Mesendoderm (in vitro differentiated cells): ENCODE data around the gene ALCAM.

Experiments
- DNase-seq: peaks from one replicate; pipeline ENCODE4 v3.0.0; 2013
- H2AK5ac ChIP-seq: 2 replicates; pipeline ENCODE4 v1.6.1; 2013; ENCODE audit warnings: low read length, inconsistent platforms
- H2BK120ac ChIP-seq: 2 replicates; pipeline ENCODE4 v1.6.1; 2013; ENCODE audit warnings: low read depth, mild to moderate bottlenecking, low read length, moderate library complexity, mixed read lengths
- H2BK15ac ChIP-seq: replicated peaks from 2 replicates; pipeline ENCODE4 v1.6.1; 2013; ENCODE audit warnings: low read depth, mild to moderate bottlenecking, moderate library complexity
- H2BK5ac ChIP-seq: 2 replicates; pipeline ENCODE4 v1.6.1; 2013; ENCODE audit warnings: low read length, inconsistent platforms
- H3K18ac ChIP-seq: 2 replicates; pipeline ENCODE4 v1.6.1; 2013; ENCODE audit warnings: mild to moderate bottlenecking, low read length, mixed read lengths
- H3K23ac ChIP-seq: one replicate; pipeline ENCODE4 v1.6.1; 2013; ENCODE audit warnings: low read length
- H3K27ac ChIP-seq: 2 replicates; pipeline ENCODE4 v1.5.1; 2013; ENCODE audit warnings: low read depth, mild to moderate bottlenecking, inconsistent platforms, low read length, moderate library complexity
- H3K27me3 ChIP-seq: 2 replicates; pipeline ENCODE4 v1.6.1; 2013; ENCODE audit warnings: low read length, control low read depth, mild to moderate bottlenecking, inconsistent platforms; ENCODE audit not compliant: insufficient read depth, poor library complexity
- H3K36me3 ChIP-seq: 2 replicates; pipeline ENCODE4 v1.6.1; 2013; ENCODE audit warnings: low read length, inconsistent platforms; ENCODE audit not compliant: control insufficient read depth, insufficient read depth
- H3K4ac ChIP-seq: one replicate; pipeline ENCODE4 v1.6.1; 2013; ENCODE audit warnings: low read depth, mild to moderate bottlenecking, low read length, moderate library complexity
- H3K4me1 ChIP-seq: 2 replicates; pipeline ENCODE4 v1.6.1; 2013; ENCODE audit warnings: low read depth, low read length, inconsistent platforms; ENCODE audit not compliant: control insufficient read depth
- H3K4me2 ChIP-seq: 2 replicates; pipeline ENCODE4 v1.6.1; 2013; ENCODE audit warnings: low read length
- H3K4me3 ChIP-seq: 2 replicates; pipeline ENCODE4 v1.5.1; 2013; ENCODE audit warnings: mild to moderate bottlenecking, low read length
- H3K56ac ChIP-seq: one replicate; pipeline ENCODE4 v1.6.1; 2013; ENCODE audit warnings: low read length
- H3K79me1 ChIP-seq: 2 replicates; pipeline ENCODE4 v1.6.1; 2013; ENCODE audit warnings: low read length, inconsistent platforms
- H3K79me2 ChIP-seq: 2 replicates; pipeline ENCODE4 v1.6.1; 2013; ENCODE audit warnings: mild to moderate bottlenecking, low read length; ENCODE audit not compliant: control insufficient read depth, insufficient read depth
- H3K9ac ChIP-seq: 2 replicates; pipeline ENCODE4 v1.6.1; 2013; ENCODE audit warnings: low read length, inconsistent platforms
- H4K5ac ChIP-seq: one replicate; pipeline ENCODE4 v1.6.1; 2013; ENCODE audit warnings: low read length
- H4K8ac ChIP-seq: one replicate; pipeline ENCODE4 v1.6.1; 2013; ENCODE audit warnings: low read depth, mild to moderate bottlenecking, control low read depth, low read length, moderate library complexity
- WGBS: extraction: QIAGEN DNeasy Blood & Tissue Kit; methylation state at CpG from one replicate; pipeline ENCODE4 v1.1.7; 2013; ENCODE audit warnings: low lambda C conversion rate, missing lambda C conversion rate; ENCODE audit not compliant: insufficient coverage; ENCODE audit errors: extremely low coverage; 5-methylcytosine and 5-hydroxymethylcytosine counted together

The ALCAM gene

DNA sequence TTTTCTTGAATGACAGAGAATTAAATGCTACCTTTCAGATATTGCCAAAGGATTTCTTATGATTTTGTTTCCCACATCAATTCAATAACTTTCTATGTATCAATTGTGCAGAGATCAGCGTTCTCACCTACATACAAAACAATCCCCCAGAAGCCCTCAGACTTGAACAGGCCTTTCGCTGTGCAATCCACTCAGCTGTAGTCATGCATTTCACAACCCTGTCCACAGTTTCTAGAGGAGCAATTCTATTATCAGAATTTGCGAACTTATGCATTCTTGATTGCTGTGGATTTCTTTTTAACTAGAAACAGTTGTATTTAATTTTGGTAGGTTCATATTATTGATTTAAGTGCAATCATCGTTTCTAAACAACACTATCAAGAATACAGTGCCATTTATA lies 13.7 kb upstream of the ALCAM start:
- DNase-seq = no peak
- WGBS = no CpG with 5 or more reads among the region's 4 CpGs
- peaks cover 6% of the 10 kb centered on the region for H3K4me1 ChIP-seq
- H3K4me2 ChIP-seq = no peak overlapping the region
- H3K27ac ChIP-seq = no peak overlapping the region
- H2BK5ac ChIP-seq = no peak overlapping the region
- no peak overlapping the region for H4K8ac ChIP-seq
- no peak overlapping the region for H3K4me3 ChIP-seq
- H3K9ac ChIP-seq = no peak overlapping the region
- no peak overlapping the region for H2BK15ac ChIP-seq
- no peaks in the 10 kb centered on the region for H3K79me1 ChIP-seq
- no peaks in the 10 kb centered on the region for H3K36me3 ChIP-seq
- H2BK120ac ChIP-seq = no peak overlapping the region
- H2AK5ac ChIP-seq = no peak overlapping the region
- H4K5ac ChIP-seq = no peak overlapping the region
- no peak overlapping the region for H3K4ac ChIP-seq
- no peak overlapping the region for H3K56ac ChIP-seq
- no peaks in the 10 kb centered on the region for H3K27me3 ChIP-seq
- H3K18ac ChIP-seq = no peak overlapping the region
- H3K23ac ChIP-seq = no peak overlapping the region
- no peaks in the 10 kb centered on the region for H3K79me2 ChIP-seq

DNA sequence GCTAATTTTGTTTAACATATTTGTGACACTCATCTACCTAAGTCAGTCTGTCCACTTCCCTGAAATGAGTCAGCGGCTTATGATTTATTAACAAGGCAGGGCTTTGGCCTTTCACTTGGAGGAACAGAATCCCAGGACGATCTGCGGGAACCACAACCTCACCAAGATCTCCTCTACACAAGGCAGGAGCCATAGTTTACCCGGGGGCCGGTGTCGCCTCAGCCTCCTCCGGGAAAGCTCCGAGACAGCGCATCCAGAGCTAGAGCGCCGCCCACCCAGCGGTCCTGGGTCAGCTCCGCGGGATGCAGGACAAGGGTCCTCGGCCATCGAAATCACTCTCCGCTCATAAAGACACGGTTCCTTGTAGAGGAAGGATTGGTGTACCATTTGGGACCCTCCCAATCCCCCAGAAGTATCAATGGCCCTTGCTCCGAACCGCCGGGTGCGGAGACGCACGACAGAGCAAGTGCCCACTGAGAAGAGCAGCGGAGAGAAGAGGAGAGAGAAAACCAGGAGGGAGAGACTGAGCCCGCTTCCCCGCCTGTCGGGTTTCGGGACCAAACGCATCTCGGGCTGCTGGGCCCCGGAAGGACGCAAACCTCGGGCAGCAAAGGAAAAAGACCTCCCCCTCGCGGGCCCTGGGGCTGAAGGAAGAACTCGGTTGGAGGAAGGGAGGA lies 13.1 kb upstream of the ALCAM start:
- Histone ChIP-seq H3K79me2 (no peaks in the 10 kb centered on the region), H3K4ac (no peak overlapping the region), H3K4me1 (peaks cover 6% of the 10 kb centered on the region), H3K79me1 (no peaks in the 10 kb centered on the region), H2BK120ac (no peak overlapping the region), H3K27me3 (no peaks in the 10 kb centered on the region), H4K8ac (no peak overlapping the region), H3K18ac (peak overlapping the region; percentile 16), H3K4me2 (no peak overlapping the region), H3K27ac (peak overlapping the region; percentile 45), H2BK5ac (no peak overlapping the region), H3K4me3 (peak overlapping the region; percentile 20), H2AK5ac (no peak overlapping the region), H3K9ac (no peak overlapping the region), H3K56ac (peak overlapping the region; percentile 52), H3K36me3 (no peaks in the 10 kb centered on the region), H4K5ac (no peak overlapping the region), H2BK15ac (no peak overlapping the region), H3K23ac (no peak overlapping the region)
- DNase-seq = peak; percentile 55
- WGBS = no CpG with 5 or more reads among the region's 37 CpGs

DNA sequence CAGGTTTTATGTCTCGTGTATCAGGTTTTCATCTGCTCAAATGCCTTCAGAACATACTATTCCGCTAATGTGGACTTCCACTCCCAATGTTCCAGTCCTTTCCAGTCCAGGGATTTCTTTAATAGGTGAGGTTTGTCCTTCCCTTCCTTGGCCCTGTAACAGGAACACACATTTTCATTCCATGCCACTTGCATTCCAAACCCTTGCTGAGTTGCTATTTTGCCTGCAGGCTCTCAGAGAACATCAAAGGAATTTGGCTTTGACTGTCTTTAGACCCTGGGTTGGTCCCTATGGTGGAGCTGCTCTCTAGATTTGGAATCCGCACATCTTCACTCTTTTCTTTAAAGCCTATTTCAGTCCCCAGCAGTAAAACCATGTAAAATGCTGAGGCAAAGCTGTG lies 12.3 kb upstream of the ALCAM start:
- Histone ChIP-seq H4K5ac (no peak overlapping the region), H3K18ac (no peak overlapping the region), H3K4me1 (peaks cover 6% of the 10 kb centered on the region), H3K9ac (no peak overlapping the region), H3K4ac (no peak overlapping the region), H3K79me2 (no peaks in the 10 kb centered on the region), H3K79me1 (no peaks in the 10 kb centered on the region), H2BK15ac (no peak overlapping the region), H2AK5ac (no peak overlapping the region), H3K4me2 (peak overlapping the region; percentile 13), H4K8ac (peak overlapping the region; percentile 28), H3K23ac (no peak overlapping the region), H3K27me3 (no peaks in the 10 kb centered on the region), H3K36me3 (no peaks in the 10 kb centered on the region), H3K56ac (peak overlapping the region; percentile 52), H2BK120ac (no peak overlapping the region), H2BK5ac (no peak overlapping the region), H3K4me3 (no peak overlapping the region), H3K27ac (peak overlapping the region; percentile 45)
- DNase-seq = peak; percentile 93
- WGBS = no CpG with 5 or more reads among the region's 3 CpGs

DNA sequence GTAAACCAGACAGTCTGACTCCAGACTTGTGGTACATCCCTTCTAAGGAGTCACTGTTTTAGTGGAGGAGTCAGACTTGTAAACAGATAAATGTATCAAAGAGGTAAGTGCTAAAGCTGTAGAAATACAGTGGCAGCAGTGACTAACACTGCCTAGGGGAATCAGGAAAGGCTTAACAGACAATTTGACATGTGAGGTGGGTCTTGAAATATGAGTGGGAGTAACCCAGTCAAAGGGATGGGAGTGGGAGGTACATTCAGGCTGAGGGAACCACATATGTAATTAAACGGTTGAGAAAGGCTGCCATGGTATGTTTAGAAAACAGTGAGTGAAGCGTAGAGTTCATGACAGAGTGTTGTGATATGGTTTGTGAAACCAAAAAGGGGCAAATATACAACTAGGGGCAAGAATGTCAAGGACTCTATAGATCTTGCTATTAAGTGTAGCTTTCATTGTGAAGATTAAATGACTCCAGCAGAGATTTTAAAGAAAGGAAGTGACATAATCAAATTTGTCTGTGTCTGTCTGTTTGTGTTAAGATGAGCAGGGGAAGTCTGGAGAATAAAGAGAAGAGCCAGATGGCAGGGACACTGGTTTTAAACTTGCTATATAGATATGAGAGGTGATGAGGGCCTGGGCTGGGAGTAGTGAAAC lies 11.2 kb upstream of the ALCAM start:
- Histone ChIP-seq H3K79me2 (no peaks in the 10 kb centered on the region), H2BK5ac (no peak overlapping the region), H3K23ac (no peak overlapping the region), H3K4ac (no peak overlapping the region), H3K79me1 (no peaks in the 10 kb centered on the region), H3K4me1 (peaks cover 6% of the 10 kb centered on the region), H2AK5ac (no peak overlapping the region), H3K9ac (no peak overlapping the region), H4K8ac (no peak overlapping the region), H3K27me3 (no peaks in the 10 kb centered on the region), H3K4me3 (no peak overlapping the region), H3K36me3 (no peaks in the 10 kb centered on the region), H2BK15ac (no peak overlapping the region), H3K56ac (no peak overlapping the region), H3K4me2 (no peak overlapping the region), H4K5ac (no peak overlapping the region), H2BK120ac (no peak overlapping the region), H3K18ac (peak overlapping the region; percentile 6), H3K27ac (no peak overlapping the region)
- no CpG with 5 or more reads among the region's 2 CpGs for WGBS
- no peak for DNase-seq

DNA sequence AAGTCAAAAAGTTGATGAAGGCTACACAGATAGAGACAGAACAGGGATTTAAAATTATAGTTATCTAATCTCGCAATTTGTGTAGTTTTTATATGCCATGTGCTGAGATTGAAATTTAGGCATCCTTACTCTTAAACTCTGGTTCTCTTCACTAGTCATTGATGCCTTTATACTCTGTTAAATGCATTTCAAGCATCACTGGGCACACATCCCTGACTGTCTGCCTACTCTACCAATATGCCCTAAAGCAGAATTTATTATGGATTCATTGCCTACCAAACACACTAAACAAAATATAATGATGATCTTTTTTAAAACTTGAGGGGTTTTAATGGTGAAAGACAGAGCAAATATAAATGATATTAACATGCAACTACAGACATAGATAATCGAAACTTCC lies 10.3 kb upstream of the ALCAM start:
- no peak for DNase-seq
- H2BK5ac ChIP-seq = no peak overlapping the region
- H4K8ac ChIP-seq = no peak overlapping the region
- H3K4me2 ChIP-seq = no peak overlapping the region
- no peak overlapping the region for H3K18ac ChIP-seq
- no peak overlapping the region for H3K23ac ChIP-seq
- H3K27me3 ChIP-seq = no peaks in the 10 kb centered on the region
- no peaks in the 10 kb centered on the region for H3K36me3 ChIP-seq
- H3K9ac ChIP-seq = no peak overlapping the region
- H2BK15ac ChIP-seq = no peak overlapping the region
- no peak overlapping the region for H3K4me3 ChIP-seq
- peaks cover 6% of the 10 kb centered on the region for H3K4me1 ChIP-seq
- H3K79me1 ChIP-seq = no peaks in the 10 kb centered on the region
- no peak overlapping the region for H3K27ac ChIP-seq
- H4K5ac ChIP-seq = no peak overlapping the region
- H2BK120ac ChIP-seq = no peak overlapping the region
- no CpG with 5 or more reads among the region's 2 CpGs for WGBS
- no peak overlapping the region for H3K56ac ChIP-seq
- H2AK5ac ChIP-seq = no peak overlapping the region
- H3K4ac ChIP-seq = no peak overlapping the region
- no peaks in the 10 kb centered on the region for H3K79me2 ChIP-seq
